ENCODE data around the gene ASGR2.

GRCh38 chr17:7067198-7067597 lies 47.4 kb downstream of the ASGR2 start:
- TF ChIP-seq POLR2AphosphoS5 (IDR thresholded peaks at IDR 0.05; ENCODE audit: low read depth, low read length) (no peak), SIN3A (IDR thresholded peaks at IDR 0.05; ENCODE audit: borderline replicate concordance, insufficient read depth, low read length) (no peak)

All from PFSK-1 (cell line).